NCI-H1436 treated with DMSO at 0.1 percent for 48 hours (cell line): ENCODE data around the gene UMAD1.

Experiments used
- DNase-seq: peaks from one replicate; lab custom pipeline; 2025; lab: John Stamatoyannopoulos, UW

UMAD1 gene

DNA sequence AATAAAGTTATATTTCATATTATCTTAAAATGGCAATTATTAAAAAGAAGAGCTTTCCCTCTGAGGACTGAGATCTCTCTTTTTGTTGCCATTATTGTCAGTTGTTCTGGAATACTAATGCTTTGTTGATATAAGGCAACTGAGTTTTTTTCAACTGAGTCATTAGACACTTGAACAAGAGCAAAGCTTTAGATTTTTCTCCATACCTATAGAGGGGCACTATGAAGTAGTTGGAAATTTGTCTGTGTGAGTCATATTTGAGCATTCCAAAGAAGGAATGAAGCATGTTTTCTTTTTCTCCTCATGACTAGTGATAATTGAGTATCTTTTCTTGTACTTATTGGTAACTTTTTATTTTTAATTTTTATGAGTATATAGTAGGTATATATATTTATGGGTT is 53.3 kb downstream of the UMAD1 start:
- no peak for DNase-seq

DNA sequence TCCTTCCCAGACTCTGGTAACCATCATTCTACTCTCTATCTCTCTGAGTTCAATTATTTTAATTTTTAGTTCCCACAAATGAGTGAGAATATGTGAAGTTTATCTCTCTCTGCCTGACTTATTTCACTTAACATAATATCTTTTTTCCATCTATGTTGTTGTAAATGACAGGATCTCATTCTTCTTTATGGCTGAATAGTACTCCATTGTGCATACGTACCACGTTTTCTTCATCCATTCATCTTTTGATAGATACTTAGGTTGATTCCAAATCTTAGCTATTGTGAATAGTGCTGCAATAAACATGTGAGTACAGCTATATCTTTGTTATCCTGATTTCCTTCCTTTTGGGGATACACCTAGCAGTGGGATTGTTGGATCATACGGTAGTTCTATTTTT is 54.0 kb downstream of the UMAD1 start:
- DNase-seq = no peak

DNA sequence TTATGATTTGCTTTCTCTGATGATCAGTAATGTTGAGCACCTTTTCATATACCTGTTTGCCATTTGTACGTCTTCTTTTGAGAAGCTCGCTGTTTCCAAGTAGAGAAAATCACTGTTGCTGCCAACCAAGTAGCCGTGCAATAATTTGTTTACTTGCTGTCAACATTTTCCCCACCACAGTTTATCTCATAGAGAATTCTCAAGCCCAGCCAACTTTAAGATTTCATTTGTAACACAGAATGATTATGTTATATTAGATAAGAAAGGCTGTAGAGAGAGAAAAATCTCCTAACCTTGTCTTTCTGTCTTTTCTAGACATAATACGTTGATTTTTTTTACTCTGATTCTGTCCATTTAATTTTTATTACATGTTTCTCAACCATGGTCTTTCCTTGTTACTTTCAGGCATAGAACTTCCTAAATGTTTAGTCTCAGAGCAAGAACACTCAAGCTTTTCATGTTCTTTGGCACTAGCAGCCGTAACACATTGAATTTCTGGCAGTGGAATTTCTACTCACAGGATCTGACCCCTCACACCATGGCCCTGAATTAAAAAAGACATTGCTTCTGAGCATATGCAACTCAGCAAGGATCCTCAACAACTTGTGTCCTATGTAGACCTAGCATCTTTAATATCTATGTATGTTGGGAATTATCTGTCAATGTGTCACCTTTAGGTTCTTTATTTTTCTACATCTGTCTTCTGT is 54.7 kb downstream of the UMAD1 start:
- no peak for DNase-seq

DNA sequence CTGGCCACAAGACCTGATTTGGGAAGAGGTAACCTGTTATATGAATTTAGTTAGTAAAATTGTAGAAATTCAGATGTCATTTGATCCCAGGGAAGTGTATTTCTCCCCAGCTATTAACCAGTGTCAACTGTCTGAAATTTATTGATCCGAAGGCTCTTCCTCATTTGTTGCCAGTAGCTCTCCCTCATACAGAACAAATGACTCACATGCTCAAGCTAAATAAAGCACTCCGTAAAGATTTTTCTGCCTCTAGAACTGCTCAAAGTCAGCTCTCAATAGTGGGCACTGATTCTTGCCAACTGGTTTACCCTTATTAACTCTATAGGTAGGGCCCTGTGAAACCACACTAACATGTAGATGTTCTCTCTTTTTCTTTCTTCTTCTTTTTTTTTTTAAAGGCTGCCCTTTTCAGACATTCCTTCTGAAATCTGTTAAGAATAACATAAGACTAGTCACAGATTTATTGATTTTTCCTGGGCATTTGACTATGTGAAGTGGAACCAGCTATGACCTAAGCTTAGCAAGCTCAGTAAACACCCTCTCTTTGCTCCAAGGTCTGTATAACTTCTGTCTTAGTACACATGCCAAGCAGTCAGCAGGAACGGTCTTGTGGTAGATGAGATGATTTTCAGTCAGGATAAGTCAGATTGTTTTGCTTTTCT is 56.0 kb downstream of the UMAD1 start:
- no peak for DNase-seq

DNA sequence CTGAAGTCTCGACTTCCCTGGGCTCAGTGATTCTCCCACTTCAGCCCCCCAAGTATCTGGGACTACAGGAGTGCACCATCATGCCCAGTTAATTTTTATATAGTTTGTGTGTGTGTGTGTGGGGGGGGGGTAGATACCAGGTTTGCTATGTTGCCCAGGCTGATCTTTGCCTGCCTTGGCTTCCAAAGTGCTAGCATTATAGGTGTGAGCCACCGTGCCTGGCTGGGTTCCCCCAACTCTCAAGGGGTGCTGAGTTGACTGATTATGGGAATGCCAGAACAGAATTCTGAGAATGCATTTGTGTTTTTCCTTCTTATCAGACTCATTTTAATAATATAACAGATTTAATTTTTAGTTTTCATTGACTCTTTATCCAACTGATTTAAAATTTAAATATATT is 58.4 kb downstream of the UMAD1 start:
- DNase-seq = no peak

DNA sequence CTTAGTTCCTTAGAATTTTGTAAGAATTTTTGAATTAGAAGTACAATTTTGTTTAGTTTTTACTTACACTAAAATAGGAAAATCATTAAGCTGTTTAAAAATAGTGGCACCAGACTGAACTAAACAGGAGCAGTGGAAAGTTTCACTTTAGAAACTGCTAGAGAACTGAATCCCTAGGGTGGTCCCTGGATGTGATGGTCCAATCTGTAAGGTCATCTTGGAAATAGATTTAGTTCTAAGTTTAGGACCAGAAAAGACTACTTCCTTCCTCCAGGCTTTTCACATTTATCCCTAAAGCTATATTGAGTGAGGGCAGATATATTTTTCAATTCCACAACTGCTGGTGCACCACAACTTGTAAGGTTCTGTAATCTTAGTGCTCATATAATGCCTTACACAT is 58.8 kb downstream of the UMAD1 start:
- DNase-seq = no peak

DNA sequence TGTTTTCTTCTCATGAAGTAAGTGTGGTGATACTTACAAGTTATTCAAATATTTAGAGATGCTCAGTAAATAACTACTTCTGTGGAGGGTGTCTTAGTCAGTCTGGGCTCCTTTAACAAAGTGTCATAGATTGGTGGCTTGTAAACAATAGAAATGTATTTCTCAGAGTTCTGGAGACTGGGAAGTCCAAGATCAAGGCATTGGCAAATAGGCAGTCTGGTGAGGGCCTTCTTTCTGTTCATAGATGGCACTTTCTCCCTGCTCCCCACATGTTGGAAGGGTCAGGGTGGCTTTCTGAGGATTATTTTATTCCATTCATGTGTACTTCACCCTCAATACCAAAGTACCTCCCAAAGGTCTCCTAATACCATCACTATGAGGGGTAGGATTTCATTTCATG is 59.4 kb downstream of the UMAD1 start:
- no peak for DNase-seq

DNA sequence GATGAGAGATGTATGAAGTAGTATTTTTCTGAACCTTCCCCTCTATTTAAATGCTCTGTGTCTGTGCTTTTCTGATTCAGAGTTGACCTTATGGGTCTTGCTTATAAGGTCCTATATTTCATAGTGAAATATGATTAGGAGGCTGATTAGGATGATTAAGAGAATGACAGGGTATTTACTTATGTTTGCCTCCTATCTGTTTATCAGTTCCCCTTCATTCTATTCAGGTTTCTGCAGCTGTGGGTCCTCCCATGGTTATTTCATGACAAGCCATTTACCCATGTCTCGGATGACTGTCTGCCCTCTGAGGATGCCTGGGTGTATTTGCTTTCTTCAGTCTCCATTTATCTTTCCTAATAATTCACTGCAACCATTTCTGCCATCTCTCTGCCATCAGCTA is 61.0 kb downstream of the UMAD1 start:
- no peak for DNase-seq

DNA sequence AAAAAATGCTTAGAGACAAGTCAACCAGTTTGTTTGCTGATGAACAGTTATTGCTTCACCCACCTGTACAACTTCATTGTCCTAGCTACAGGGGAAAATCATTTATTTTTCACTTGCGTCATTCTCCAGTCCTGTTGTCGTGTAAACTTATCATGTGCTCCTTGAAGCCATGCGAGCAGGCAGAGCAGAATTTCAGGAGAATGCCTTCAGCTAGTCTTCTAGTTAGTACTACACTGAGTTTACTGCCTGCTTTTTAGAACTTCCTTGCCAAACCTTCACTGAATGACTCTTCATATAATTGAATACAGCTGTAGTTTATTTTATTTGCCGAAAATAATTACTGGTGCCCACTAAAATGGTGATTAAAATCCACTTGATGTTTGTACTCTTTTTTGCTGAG is 62.3 kb downstream of the UMAD1 start:
- no peak for DNase-seq

DNA sequence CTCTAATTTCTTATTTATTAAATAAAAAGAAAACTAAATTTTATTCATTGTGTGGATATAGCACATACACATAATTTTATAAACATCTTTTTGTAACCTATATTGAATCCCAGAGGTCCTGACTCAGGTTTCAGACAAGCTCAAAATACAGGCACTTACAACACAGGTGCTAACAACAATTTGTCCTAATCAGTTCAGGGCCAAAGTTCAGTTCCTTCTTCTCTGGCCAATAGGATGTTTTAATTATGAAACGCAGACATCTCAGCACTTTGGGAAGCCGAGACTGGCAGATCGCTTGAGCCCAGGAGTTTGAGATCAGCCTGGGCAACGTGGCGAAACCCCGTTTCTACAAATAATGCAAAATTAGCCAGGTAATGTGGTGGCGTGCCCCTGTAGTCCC is 62.9 kb downstream of the UMAD1 start:
- no peak for DNase-seq

DNA sequence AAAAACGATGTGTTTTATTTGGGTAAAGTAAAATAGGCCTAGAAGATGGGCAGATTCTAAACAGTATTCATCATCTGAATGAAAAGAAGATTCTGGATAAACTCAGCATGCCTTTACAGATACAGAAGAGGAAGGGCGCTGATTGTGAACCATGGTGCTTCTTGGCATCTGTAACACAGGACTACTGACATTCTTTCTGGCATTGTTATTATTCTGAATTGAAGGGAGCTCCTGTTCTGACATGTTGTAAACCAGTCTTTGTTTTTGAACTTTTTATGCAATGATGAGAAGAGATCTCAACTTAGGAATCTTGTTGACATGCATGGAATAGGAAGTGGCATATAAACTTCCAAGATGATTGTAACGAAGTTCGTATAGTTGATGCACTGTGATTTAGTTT is 64.3 kb downstream of the UMAD1 start:
- DNase-seq = no peak

DNA sequence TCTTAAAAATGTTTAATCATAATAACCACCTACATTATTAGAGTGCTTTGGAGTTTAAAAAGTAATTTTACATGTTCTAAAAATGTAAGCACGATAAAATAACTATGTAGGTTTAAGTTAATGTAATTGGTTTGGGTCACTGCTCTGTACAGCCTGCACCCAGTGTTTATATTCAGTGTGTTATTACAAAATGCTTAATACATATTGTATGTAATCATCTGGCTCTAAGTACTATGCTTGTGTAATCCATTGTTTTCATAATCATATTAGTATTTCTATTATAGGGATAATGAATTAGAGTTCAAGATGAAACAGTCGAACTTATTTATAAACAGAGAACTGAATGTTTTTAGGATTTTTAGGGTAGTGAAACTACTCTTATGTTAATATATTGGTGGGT is 64.8 kb downstream of the UMAD1 start:
- DNase-seq = no peak

DNA sequence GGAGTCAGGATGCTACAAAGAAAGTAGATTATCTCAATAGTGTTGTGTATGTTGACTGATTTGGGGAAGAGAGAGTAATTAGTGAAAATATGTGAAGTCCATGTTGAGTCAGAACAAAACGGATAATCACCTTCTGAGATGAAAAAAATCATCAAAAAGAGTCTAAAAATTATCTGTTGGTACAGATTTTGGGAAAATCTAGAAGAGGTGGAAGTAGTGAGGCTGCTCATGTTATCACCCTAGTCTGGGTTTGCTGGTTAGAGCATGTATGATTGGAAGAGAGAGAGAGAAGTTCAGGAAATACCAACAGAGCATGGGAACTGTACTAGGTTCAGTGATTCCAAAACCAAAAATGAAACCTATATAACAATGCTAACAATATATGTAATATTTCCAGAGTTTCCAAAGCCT is 65.6 kb downstream of the UMAD1 start:
- DNase-seq = no peak

DNA sequence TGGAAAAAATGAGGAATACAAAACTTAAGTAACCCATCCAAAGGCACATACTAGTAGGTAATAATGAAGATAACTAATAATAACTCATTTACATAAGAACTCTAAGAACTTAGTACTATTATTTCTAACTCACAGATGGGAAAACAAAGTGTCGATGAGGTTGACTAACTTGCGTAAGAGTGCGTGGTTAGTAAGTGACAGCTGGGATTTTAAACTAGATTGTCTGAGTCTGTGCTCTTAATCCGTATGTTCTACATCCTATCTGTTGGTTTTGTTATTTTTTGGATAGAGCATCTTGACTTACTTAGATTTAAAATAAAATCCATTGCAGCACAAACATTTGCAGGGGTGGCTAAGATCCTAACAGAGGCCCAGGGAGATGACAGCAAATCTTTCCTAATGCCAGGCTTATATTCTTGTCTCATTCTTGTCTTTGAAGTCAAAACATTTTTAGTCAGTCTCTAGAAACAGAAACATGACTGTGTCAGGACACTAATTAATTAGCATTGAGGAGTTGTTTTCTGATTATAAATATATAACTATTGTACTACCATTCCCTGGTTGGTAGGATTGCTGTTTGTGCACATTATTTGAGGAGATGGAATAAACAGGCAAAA is 66.1 kb downstream of the UMAD1 start:
- no peak for DNase-seq

DNA sequence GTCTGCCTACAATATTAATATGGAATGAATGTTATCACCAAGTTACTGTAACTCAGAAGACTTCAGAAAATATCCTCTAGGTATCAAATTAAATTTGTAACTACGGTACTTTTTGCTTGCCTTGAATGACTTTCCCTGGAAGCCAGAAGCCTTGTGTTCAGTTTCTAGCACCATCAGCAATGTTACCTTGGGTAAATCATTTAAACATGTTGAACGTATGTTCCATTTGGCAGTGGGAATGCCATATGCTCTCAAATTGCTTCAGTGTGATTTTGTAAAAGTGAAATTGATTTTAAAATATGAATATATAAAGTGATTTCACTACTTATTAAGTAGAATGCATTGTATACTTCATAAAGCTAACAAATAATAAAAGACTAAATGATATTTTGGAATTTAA is 66.7 kb downstream of the UMAD1 start:
- DNase-seq = no peak

DNA sequence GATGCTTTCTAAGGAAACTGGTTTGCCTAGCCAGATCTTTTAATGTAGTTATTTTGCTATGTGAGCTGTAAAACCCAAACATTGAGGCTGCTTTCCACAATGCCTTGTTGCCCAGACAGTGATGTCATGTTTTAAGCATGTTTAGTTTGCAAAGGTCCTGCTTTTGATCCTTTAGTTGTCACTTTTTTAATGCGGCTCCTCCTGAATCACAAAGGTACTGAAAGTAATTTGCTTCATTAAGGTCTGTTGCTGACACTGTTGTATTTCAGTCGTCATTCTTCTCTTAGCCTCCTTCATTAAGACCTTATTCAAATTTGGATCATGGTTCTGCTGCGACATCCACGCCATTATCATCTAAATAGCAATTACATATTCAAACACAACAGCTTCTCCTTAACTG is 67.3 kb downstream of the UMAD1 start:
- peak; percentile 40 for DNase-seq

DNA sequence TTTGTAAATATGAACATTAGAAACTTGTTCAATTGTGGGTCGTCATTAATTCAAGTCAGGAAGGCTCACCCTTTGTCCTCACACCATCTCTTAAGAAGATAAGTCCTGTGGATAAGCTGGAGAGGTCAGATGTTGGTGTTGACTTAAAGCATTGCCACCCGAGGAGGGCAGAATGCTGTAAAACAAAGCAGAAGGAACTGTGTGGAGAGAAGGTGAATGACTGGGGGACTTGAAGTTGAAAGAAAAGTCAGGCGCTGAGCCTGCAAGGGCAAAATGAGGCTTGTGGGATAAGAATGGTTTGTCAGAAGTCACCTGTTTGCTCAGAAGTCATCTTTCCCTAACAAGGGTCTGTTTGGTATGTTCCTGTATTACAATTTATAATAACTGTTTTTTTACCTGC is 68.7 kb downstream of the UMAD1 start:
- no peak for DNase-seq

DNA sequence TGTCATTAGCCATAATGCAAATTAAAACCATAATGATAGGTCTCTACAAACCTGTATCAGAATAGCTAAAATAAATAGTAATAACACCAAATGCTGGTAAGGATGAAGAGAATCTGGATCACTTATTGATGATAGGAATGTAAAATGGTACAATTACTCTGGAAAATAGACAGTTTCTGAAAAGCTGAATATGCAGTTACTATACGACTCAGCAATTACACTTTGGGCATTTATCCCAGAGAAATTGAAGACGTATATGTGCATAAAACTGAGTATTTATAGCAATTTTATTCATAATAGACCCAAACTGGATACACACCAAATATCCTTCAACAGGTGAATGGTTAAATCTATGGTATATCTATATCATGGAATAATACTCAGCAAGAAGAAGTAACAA is 69.9 kb downstream of the UMAD1 start:
- DNase-seq = no peak

DNA sequence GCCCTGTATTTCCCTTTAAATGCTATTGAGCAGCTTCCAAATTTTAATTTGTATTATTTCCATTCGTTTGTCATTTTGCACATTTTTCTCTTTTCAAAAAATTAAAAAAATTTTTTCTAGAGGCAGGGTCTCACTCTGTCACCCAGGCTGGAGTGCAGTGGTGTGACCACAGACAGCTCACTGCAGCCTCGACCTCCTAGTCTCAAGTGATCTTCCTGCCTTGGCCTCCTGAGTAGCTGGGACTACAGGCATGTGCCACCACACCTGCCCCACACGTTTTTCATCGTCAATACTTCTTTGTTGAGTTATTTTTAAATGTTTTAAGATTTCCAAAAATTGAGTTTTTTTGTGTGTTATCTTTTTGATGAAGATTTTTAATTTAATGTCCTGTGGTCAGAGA is 73.2 kb downstream of the UMAD1 start:
- DNase-seq = no peak

DNA sequence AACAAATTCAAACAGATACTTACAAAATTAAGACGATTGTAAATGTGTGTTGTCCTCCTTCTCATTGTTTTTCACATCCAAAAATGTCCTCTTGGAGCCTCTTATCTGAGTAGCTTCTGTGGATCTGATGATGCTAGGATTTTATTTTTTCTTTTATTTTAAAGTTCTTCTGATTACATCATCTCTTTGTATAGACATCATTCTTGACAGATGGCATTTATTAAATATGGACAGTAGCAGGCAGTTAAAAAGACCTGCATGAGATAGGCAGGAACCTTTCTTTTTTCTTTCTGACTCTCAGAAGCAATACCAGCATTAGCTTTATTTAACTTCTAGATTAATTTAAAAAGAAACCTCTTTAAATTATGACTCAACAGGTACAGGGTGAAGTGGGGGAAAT is 77.9 kb downstream of the UMAD1 start, which contains the start of gene RPA3:
Gene RPA3 (minus strand): TSS at position 116 of the 400 bp plus-strand sequence. CDS start 78,189 bp downstream, outside the sequence.
- no peak for DNase-seq

DNA sequence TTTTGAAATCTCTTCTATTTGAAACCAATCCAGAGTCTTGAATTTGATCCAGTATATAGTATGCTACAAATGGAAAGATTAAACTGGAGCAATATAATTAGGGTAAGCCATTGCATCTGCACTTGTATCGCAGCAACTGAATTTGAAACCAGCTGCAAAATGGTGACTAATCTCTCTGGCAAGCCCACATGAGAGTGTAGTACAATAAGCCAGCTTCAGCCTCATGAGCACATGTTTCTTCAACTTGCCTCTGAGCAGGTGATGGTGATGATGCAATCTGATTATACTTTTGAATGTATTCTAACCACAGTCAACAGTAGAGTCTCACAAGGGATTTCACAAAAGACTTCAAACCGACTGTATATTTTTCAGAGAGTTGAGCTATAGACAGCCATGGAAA is 78.7 kb downstream of the UMAD1 start:
- peak; percentile 99 for DNase-seq

DNA sequence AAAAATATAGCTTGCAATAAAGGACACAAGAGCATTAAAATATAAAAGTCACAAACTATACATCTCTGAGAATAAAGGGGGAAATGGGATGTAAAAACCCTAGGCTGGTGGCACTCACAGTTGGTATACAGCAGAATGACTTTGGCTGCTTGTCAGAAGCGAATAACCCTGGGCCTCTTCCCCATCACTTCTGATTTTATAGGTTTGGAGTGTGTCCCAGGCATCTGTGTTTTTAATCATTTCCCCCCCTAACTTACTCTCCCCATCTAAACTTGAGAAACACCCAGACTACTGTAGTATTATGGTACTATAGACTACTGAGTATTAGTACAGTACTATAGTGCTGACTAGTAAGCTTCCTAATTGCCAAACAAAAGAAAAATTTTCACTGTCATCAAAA is 79.6 kb downstream of the UMAD1 start:
- no peak for DNase-seq
